Thoracic aorta (tissue), 2 donors: ENCODE data around the gene TASOR2. TPM values are rescaled to one million over a fixed set of nuclear protein-coding genes. Genes with fewer than 3 reads are reported as not detected.

Source experiments
- ATAC-seq: fragments of 150-250 bp; one replicate; pipeline ENCODE4 v1.8.0; 2017; ENCODE audit warnings: low read depth; ENCODE audit not compliant: insufficient number of reproducible peaks, low FRiP score
- DNase-seq: peaks from one replicate; pipeline ENCODE4 v3.0.0-alpha.2; 2020; ENCODE audit warnings: low spot score
- H3K27ac ChIP-seq, 2 donors: fragments of 200-600 bp; sonication (generic); 1 replicate in 1 of 2; 2 replicates in 1 of 2; pipeline ENCODE4 v1.5.1; 2016; ENCODE audit warnings: mild to moderate bottlenecking in 2 of 2, moderate library complexity in 2 of 2
- H3K27me3 ChIP-seq: fragments of 200-600 bp; sonication (generic); replicated peaks from 2 replicates; pipeline ENCODE4 v1.6.0; 2016; ENCODE audit warnings: mild to moderate bottlenecking; ENCODE audit not compliant: insufficient read depth
- H3K36me3 ChIP-seq: fragments of 200-600 bp; sonication (generic); one replicate; pipeline ENCODE4 v1.5.1; 2016
- H3K4me1 ChIP-seq, 2 donors: fragments of 200-600 bp; sonication (generic); 1 replicate in 1 of 2; 2 replicates in 1 of 2; pipeline versions ENCODE4 v1.5.1 to v1.6.0; 2016; ENCODE audit warnings: low read depth in 2 of 2, mild to moderate bottlenecking in 1 of 2; ENCODE audit not compliant: control insufficient read depth in 1 of 2
- H3K4me3 ChIP-seq: fragments of 200-600 bp; sonication (generic); 2 replicates; pipeline ENCODE4 v1.5.1; 2016; ENCODE audit warnings: mild to moderate bottlenecking
- H3K9me3 ChIP-seq: fragments of 200-600 bp; sonication (generic); 2 replicates; pipeline ENCODE4 v1.5.1; 2016
- CTCF ChIP-seq: fragments of 200-600 bp; sonication (generic); IDR thresholded peaks from one replicate; pipeline ENCODE4 v1.5.1; 2019; ENCODE audit warnings: antibody characterized with exemption
- total RNA-seq, 2 donors: library from RNA; depleted of rRNA; stranded (reverse); fragments of >200 nt; gene quantifications; one replicate each; pipeline versions ENCODE4 v1.1.0 to v1.2.3, GENCODE V29; 2016

TASOR2 gene
- total RNA-seq, 2 donors from 2014 or later: 43.9 to 123 TPM

- H3K9me3 ChIP-seq: no peaks in the 10 kb centered on the region
- H3K4me1 ChIP-seq: no peaks in the 10 kb centered on the region
- TF ChIP-seq CTCF: no peak
- ATAC-seq (no peak), DNase-seq (no peak)
- H3K4me3 ChIP-seq: no peak overlapping the region
- H3K36me3 ChIP-seq: peaks cover 16% of the 10 kb centered on the region
- no peak overlapping the region for H3K27ac ChIP-seq
- no peaks in the 10 kb centered on the region for H3K27me3 ChIP-seq
Measured at GRCh38 chr10:5731559-5731958, 46.9 kb downstream of the TASOR2 start.

DNA sequence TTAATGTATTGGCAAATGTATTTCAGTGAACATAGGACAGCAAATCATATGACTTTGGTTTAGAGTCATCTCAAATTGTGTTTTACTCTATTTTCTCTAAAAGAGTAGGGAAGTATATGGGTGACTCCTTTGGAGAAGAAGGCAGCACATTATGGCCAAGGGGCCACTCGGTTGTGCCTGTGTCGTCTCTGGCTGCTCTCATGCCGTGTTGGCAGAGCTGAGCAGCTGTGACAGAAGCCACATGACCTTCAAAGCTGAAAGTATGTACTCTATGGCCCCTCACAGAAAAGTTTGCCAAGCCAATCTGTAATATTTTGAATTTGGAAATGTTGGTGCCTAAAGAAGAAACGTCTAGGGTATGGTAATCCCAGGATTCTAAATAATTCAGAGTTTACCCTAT lies 47.5 kb downstream of the TASOR2 start:
- no peak for ATAC-seq
- TF ChIP-seq CTCF: no peak
- peaks cover 14% of the 10 kb centered on the region for H3K36me3 ChIP-seq

More for the DNA sequence above, 47.5 kb downstream of the TASOR2 start:
- no peaks in the 10 kb centered on the region for H3K27me3 ChIP-seq
- no peak overlapping the region for H3K27ac ChIP-seq
- no peaks in the 10 kb centered on the region for H3K4me1 ChIP-seq
- H3K9me3 ChIP-seq: no peaks in the 10 kb centered on the region
- no peak for DNase-seq
- H3K4me3 ChIP-seq: no peak overlapping the region

Other genes starting within 250 kb of the TASOR2 start
- 1 to 10 TPM in 1 of 2 donors, not detected in 1; 3.7 TPM for gene CALML5, start 185.3 kb upstream of the TASOR2 start, total RNA-seq
- not detected for gene CALML3, start 159.9 kb upstream of the TASOR2 start, total RNA-seq
- gene ASB13, start 18.2 kb upstream of the TASOR2 start, total RNA-seq: 10 to 100 TPM; 15.8 to 16.0 TPM
- 100 to 1,000 TPM; 141 to 209 TPM for gene GDI2, start 128.6 kb downstream of the TASOR2 start, total RNA-seq
- 10 to 100 TPM; 10.4 to 15.0 TPM for gene ANKRD16, start 205.1 kb downstream of the TASOR2 start, total RNA-seq
- 10 to 100 TPM; 93.7 to 94.1 TPM for gene FBH1, start 205.4 kb downstream of the TASOR2 start, total RNA-seq